Measurements from ENCODE around the gene ACVRL1.

Gene ACVRL1

DNA sequence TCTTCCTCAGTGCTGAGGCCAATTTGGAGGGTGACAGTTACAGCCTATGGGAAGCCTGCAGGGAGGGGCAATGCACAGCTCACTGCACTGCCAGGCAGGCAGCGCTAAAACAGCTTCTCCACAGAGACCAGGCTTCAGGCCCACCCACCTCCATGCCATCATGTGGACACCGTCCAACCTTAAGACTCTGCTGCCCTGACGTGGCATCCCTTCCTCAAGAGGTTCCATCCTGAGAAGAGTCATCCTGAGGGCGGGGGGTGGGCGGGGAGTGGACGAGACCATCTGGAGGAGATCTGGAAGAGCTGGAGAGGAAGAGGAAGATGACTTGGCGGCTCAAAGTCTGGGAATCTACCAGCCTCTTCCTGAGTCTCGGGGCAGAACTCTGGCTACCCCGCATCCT is 8.4 kb upstream of the ACVRL1 start:
- no peak for DNase-seq (ENCODE audit: low spot score)

DNA sequence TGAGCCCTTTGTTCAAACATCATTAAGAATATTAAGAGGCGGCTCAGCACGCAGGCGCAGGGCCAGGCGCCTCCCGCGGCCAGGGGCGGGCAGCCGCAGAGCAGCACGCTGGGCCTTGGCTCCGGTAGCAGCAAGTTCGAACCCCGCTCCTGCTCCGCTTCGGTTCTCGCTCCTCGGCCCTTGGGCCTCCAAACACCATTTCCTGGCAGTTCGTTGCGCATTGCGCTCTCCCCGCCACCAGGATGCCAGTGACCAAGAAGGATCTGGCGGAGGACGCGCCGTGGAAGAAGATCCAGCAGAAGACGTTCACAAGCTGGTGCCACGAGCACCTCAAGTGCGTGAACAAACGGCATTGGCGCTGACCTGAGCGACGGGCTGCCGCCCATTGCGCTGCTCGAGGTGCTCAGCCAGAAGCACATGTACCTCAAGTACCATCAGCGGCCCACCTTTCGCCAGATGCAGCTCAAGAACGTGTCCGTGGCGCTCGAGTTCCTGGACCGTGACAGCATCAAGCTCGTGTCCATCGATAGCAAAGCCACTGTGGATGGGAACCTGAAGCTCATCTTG is 6.9 kb upstream of the ACVRL1 start:
- DNase-seq (ENCODE audit: low spot score), result no peak

DNA sequence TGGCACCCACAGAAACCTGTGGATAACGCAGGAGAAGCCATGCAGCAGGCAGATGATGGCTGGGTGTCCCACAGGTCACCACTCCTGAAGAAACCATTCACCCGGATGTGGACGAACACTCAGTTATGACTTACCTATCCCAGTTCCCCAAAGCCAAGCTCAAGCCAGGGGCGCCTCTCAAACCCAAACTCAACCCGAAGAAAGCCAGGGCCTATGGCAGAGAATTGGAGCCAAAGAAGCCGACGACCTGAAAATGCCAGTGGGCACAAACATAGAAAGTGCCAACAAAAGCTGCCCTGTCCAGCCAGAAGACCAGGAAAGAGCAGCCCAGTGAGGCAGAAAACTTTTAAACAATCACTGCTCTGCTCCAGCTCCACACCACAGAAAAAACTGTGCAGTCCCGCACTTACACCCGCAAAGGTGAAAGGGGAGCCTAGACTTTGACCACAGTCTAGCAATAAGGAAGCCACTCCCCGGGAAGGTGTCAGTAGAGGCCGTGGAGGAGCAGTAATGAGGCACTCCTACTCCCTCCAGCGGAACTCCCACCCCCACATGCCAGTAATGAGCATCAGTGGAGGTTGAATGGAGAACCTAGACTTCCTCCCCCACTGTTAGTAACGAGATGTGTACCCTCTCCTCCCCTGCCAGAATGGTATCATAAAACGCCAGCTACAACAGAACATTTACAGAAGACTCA is 6.0 kb upstream of the ACVRL1 start:
- DNase-seq (ENCODE audit: low spot score), result no peak

DNA sequence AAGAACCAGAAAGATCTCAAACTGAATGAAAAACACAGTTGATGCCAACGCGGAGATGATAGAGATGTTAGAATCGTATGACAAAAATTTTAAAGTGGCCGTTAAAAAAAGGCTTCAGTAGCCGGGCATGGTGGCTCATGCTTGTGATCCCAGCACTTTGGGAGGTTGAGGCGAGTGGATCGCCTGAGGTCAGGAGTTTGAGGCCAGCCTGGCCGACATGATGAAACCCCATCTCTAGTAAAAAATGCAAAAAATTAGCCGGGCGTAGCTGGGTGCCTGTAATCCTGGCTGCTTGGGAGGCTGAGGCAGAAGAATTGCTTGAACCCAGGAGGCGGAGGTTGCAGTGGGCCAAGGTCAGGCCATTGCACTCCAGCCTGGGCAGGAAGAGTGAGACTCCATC is 5.4 kb upstream of the ACVRL1 start:
- DNase-seq (ENCODE audit: low spot score), result no peak

DNA sequence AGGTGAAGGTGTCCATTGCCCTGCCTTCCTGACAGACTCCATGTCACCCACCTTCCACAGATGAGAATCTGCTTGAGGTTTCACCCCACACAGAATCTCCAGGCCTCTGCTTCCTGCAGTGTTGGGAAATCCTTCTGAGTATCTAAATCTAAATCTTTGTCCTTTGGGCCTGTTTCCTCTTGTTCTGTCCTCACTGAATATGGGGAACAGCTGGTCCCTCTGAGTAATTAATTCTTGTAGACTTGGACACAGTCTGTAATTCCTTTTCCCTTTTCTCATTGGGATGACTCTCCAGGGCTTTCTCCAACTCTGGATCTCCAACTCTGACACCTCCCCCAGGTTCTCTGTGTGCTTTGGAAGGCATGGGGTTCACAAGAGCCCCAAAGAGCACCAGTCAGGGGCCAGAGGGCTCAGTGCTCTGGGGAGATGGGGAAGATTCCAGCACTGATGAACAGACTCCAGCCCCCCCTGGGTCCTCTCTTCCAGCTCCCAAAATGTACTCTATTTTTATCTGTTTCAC is 2.3 kb upstream of the ACVRL1 start:
- DNase-seq (ENCODE audit: low spot score), result no peak

DNA sequence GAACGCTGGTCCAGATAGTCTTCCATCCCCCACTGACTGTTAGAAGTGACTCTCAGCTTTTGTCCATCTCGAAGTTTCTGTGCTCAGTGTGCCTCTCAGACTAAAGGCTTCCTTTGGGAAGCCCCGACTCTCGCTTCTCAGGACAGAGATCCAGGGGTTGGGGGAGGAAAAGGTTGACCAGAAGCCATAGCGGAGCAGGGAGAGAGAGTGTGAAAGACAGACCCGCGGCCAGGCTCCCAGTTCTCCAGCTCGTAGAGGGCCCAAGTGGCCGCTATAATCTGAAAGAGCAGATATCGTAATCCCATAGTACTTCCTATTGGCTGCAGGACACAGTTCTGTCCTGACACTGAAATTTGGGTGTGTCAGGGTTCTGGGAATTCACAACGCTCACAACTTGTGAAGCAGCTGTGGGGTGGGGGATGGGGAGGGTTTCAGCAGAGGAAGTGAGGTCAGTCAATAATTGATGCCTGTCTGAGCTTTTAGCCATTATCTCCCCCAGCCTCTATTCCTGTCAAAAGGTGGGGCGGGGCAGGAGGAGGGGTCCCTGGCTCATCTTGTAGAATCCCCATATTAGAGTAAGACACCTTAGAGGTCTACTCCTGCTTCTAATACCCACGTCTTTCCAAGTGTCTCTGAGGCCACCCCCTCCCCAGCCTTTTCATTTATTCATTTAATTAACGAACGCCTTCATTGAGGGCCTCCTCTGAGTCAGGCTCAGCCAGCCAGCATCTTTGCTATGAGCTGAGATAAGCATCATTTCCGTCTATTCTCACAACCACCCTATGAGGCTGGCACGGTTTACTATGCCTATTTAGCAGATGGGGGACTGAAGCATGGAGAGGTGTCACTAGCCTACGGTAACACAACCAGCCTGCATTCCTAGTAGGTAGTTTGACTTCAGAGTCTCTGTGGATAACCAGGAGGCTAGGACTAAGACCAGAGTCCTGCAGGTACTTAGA is 1.6 kb upstream of the ACVRL1 start:
- DNase-seq (ENCODE audit: low spot score), result peak; percentile 72

DNA sequence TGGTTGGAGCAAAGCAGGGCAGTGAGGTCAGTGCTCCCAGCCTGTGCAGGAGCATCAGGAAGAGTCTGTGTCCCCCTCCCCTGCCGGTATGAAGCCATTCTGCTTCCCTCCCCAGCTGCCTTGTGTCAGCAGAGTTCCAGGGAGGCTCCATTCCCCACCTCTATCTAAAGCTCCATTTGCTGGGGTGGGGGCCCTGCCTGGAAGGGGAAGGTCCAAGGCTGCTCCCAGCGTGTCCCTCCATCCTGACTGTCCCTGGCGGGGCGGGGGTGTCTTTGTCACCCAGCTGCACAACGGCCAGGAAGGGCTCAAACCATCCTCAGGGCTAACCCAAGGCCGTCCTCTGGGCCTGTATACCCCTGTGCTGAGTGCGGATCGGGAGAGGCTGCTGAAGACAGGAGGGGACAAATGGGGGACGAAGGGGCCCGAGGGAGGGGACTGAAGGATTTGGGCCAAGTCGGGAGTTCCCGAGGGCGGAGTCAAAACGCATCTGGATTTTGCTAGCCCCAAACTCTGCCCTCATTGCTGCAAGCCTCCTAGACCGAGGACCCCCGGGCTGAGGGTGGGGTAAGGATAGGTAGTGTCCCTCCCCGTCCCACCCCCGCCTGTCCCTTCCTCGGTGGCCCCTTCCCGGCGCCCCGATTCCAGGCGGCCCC is 748 bp upstream of the ACVRL1 start:
- no peak for DNase-seq (ENCODE audit: low spot score)

DNA sequence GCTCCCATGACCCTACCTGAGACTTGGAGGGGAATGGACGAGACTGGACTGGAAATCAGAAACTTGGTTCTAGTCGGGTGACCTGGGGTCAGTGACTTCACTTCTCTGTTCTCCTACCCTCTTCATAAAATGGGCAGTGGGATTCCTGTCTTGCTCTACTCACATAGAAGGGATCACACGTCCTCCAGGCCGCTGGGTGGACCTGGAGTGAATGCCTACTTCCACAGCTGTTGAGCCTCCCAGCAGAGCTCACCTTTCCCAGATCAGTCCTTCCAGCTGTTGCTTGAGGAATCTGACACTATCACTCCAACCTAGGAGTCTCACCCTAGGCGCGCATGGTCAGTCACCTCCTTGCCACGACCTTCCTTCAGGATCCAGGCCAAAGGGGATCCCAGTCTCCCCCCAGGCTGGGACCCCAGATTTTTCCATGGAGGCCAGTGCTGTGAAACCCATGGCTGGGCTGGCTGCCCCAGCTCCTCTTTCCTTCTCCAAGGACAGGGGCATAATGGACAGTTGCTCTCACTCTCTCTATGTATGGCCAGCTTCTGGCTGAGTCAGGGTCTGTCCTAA is 637 bp downstream of the ACVRL1 start:
- DNase-seq (ENCODE audit: low spot score), result no peak

DNA sequence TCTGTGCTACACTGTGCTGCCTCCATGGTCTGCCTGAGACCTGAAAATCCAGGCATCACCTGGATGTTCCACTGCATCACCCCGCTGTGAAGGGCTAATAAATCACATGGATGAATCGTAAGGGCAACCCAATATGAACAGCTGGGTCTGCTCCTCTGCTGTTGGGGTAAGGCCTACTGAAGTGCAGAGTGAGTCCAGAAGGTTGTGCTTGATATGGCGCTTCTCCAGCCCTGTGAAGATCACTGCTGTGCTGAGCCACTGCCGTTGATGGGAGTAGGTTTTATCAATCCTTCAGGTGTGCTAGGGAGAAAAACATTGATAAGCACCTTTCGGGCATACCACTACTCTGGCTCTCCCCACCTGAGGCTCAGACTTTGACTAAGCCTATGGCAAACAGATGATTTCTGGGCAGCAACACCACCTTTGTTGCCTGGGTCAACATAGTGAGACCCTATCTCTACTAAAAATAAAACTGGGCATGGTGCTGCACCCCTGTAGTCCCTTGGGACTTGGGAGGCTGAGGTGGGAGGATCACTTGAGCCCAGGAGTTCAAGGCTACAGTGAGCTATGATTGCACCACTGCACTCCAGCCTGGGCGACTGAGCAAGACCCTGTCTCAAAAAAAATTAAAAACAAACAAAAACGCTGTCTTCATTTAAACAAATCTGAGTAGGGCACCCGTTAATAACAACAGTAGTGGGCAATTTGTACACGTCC is 1.7 kb downstream of the ACVRL1 start:
- DNase-seq (ENCODE audit: low spot score), result no peak

DNA sequence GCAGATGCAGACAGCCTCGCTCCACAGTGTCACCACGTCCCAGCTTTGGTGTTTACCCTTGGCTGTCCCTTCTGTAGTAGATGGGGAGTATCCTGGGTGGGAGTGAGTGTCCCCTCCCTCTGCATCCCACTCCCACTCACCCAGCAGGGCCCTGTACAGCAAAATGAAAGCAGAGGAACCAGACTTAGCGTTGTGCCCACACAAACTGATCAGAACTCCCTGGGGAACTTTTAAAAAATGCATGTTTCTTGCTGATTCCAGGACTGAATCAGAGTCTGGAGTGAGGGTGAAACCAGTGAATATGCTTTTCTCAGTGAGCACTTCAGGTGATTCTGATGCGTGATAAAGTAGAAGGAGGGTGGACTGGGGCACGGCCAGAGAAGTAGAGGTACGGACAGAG is 2.9 kb downstream of the ACVRL1 start:
- peak; percentile 79 for DNase-seq (ENCODE audit: low spot score)

DNA sequence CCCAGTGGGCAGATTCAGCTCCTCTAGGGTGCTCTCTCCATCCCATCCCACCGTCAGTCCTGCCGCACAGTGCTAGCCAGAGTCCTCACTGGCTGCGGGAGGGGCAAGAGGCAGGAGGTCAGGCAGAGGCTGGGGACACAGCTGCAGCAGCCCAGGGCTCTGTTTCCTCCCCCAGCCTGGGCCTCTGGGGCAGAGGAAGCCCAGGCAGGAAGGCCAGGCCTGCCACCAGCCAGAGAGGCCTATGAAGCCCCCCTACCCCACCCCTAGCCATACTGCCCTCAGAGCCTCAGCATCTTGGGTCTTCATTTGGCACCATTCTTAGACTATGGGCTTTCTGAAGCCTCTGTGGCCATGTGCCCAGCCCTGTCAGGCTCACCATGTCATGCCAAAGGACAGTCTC is 3.4 kb downstream of the ACVRL1 start:
- no peak for DNase-seq (ENCODE audit: low spot score)

DNA sequence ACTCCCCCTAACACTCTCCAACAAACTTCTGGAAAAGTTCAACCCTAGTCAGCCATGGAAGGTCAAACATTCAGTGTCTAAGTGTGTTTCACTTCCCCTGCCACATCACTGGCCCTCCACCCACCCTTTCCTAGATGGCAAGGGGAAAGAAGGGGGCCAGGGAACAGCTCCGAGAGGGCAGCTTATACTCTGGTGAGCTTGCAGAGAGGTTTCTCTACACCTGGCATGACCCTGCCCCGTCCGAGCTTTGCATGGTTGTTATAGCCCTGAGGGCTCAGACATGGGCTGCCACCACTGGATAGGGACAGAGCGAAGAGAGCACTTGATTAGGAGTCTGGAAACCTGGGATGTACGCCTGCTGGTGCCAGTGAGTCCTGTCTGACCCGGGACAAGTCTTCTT is 4.0 kb downstream of the ACVRL1 start:
- no peak for DNase-seq (ENCODE audit: low spot score)

DNA sequence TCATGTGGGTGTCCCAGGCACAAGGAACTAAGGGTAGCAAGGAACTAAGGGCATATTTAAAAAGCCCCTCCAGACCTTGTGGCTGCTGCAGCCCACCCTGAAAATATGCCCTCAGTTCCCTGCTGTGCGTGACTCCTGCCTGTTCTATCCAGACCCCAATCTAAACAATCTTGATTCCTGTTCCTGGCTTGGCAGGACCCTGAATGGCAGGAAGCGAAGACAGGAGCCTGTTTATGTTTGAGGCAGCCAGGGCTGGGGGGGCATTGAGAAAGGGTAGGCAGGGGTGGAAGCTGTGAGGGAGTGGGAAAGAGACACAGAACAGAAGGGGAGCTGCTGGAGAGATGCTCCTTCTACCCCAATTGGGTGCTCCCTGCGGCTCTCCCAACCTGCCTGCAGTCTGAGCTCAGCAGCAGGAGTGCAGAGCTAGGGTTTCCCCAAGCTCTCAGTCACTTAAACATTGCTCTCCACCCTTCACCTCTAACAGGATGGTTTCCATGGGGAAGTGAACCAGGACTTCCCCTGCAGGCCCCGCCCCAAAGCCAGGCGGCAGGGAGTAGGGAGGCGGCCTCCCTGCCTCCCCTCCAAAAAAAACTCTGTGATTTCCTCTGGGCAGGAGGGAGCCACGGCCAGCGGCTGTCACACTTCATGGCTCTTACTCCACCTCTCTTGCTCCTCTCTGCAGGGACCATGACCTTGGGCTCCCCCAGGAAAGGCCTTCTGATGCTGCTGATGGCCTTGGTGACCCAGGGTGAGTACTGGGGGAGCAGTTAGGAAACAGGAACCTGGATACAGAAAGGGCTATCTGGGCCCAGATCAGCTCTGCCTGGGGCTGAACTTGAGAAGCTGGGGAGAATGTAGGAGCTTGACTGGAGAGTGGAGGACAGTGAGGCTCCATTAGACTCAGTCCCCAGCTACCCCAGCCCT is 4.7 kb downstream of the ACVRL1 start:
- DNase-seq (ENCODE audit: low spot score), result no peak

DNA sequence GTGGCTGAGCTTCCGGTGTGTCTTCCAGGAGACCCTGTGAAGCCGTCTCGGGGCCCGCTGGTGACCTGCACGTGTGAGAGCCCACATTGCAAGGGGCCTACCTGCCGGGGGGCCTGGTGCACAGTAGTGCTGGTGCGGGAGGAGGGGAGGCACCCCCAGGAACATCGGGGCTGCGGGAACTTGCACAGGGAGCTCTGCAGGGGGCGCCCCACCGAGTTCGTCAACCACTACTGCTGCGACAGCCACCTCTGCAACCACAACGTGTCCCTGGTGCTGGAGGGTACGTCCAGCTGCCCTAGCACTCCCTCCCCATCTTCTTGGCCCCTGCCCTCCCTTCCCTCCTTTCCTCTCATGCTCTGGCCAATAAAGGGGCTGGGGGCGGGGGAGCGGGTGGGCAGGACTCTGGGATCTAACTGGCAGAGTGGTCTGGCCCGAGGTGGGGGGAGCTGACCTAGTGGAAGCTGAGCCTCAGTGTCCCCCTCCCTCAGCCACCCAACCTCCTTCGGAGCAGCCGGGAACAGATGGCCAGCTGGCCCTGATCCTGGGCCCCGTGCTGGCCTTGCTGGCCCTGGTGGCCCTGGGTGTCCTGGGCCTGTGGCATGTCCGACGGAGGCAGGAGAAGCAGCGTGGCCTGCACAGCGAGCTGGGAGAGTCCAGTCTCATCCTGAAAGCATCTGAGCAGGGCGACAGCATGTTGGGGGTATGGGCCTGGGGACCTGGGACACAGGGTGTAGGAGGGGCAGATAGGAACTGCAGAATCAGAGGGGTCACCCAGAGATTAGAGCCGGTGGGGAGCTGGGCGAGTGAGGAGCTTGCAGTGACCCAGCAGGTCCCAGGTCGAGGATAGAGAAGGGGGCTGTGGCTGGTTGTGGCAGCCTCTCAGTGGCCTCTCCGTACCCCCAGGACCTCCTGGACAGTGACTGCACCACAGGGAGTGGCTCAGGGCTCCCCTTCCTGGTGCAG is 6.0 kb downstream of the ACVRL1 start:
- DNase-seq (ENCODE audit: low spot score), result no peak

DNA sequence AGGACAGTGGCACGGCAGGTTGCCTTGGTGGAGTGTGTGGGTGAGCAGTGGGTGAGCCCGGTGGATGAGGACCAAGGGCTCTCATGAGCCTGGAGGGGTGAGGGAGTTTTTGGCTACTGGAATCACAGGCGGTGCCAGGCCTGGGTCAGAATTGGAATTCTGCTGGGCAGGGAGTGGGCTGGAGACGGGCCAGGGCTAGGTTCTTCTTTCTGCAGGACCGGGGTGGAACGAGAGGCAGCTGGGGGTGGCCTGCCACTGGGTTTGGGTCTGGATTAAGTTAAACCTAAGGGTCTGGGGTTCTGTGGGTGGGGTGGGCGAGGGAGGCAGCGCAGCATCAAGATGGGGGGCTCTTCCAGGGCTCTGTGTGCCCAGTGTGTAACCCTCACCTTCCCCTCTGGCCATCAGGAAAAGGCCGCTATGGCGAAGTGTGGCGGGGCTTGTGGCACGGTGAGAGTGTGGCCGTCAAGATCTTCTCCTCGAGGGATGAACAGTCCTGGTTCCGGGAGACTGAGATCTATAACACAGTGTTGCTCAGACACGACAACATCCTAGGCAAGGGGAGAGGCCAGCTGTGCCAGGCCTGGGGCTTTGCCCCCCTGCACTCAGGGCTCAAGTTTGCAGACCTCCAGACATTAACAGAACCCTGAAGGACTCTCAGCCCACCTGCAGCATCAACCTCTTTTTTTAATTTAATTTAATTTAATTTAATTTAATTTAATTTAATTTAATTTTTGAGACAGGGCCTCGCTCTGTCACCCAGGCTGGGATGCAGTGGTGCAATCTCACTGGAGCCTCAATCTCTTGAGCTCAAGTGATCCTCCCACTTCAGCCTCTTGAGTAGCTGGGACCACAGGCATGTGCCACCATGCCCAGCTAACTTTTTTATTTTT is 7.0 kb downstream of the ACVRL1 start:
- no peak for DNase-seq (ENCODE audit: low spot score)

DNA sequence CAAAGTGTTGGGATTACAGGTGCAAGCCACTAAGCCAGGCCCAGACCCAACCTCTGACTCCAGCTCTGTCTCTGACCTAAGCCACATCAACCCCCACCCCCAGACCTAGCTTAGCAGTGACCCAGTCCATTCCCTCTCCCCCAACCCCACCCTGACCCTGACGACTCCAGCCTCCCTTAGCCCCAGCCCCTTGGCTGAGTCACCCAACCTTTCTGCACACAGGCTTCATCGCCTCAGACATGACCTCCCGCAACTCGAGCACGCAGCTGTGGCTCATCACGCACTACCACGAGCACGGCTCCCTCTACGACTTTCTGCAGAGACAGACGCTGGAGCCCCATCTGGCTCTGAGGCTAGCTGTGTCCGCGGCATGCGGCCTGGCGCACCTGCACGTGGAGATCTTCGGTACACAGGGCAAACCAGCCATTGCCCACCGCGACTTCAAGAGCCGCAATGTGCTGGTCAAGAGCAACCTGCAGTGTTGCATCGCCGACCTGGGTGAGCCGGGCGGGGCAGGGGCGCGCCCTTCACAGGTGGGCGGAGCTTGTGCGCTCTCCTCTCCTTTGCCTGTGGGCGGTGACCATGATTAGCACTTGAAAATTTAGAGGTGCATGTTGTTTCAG is 7.8 kb downstream of the ACVRL1 start:
- no peak for DNase-seq (ENCODE audit: low spot score)

DNA sequence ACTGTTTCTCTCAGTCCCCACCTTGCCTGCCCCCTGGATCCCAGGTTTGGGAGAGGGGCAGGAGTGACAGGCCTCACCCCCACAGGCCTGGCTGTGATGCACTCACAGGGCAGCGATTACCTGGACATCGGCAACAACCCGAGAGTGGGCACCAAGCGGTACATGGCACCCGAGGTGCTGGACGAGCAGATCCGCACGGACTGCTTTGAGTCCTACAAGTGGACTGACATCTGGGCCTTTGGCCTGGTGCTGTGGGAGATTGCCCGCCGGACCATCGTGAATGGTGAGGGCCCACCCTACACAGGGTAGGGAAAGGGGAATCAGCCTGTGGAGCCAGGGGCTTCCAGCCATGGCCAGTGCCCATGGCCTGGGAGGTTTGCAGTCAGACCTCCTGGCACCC is 8.6 kb downstream of the ACVRL1 start:
- DNase-seq (ENCODE audit: low spot score), result no peak

All from hepatic stellate cell (primary cell).